OCI-LY1 (cell line): ENCODE data around the gene OR52K1.

ENCODE experiments used
- H2AFZ ChIP-seq: fragments of 200-600 bp; sonication (generic), shearing (Covaris generic); 2 replicates; pipeline ENCODE4 v1.6.0; 2014; ENCODE audit warnings: antibody characterized with exemption, mild to moderate bottlenecking, low read length
- H3F3A ChIP-seq: fragments of 200-600 bp; sonication (generic), shearing (Covaris generic); 2 replicates; pipeline ENCODE4 v1.6.0; 2014; ENCODE audit warnings: mild to moderate bottlenecking, antibody characterized with exemption, low read length, moderate library complexity; ENCODE audit not compliant: insufficient read depth
- H3K27ac ChIP-seq: fragments of 200-600 bp; sonication (generic); 2 replicates; pipeline ENCODE4 v1.5.1; 2014; ENCODE audit warnings: low read length, mixed run types, mild to moderate bottlenecking, low read depth; ENCODE audit not compliant: poor library complexity, severe bottlenecking
- H3K27me3 ChIP-seq: fragments of 200-600 bp; sonication (generic); 2 replicates; pipeline ENCODE4 v1.6.0; 2014; ENCODE audit warnings: antibody characterized with exemption, mild to moderate bottlenecking, low read length, moderate library complexity; ENCODE audit not compliant: insufficient read depth
- H3K36me3 ChIP-seq: fragments of 200-600 bp; sonication (generic); 2 replicates; pipeline ENCODE4 v1.6.1; 2014; ENCODE audit warnings: mild to moderate bottlenecking, antibody characterized with exemption, low read length, moderate library complexity, mixed read lengths; ENCODE audit not compliant: insufficient read depth
- H3K4me1 ChIP-seq: fragments of 200-600 bp; sonication (generic); 2 replicates; pipeline ENCODE4 v1.5.1; 2014; ENCODE audit warnings: mild to moderate bottlenecking, low read length, moderate library complexity; ENCODE audit not compliant: insufficient read depth, severe bottlenecking
- H3K4me2 ChIP-seq: fragments of 200-600 bp; sonication (generic), shearing (Covaris generic); 2 replicates; pipeline ENCODE4 v1.6.1; 2014; ENCODE audit warnings: low read length
- H3K4me3 ChIP-seq: fragments of 200-600 bp; sonication (generic); 2 replicates; pipeline ENCODE4 v1.5.1; 2014; ENCODE audit warnings: low read length, low read depth, mild to moderate bottlenecking, mixed read lengths; ENCODE audit not compliant: poor library complexity, severe bottlenecking
- H3K79me2 ChIP-seq: fragments of 200-600 bp; shearing (Covaris generic); 2 replicates; pipeline ENCODE4 v1.6.1; 2016; ENCODE audit warnings: mixed run types, low read length, mixed read lengths; ENCODE audit not compliant: insufficient read depth
- H3K9ac ChIP-seq: fragments of 200-600 bp; sonication (generic), shearing (Covaris generic); 2 replicates; pipeline ENCODE4 v1.6.1; 2014; ENCODE audit warnings: mild to moderate bottlenecking, low read length, mixed read lengths
- H3K9me2 ChIP-seq: fragments of 200-600 bp; sonication (generic), shearing (Covaris generic); 2 replicates; pipeline ENCODE4 v1.6.1; 2014; ENCODE audit warnings: low read depth, mild to moderate bottlenecking, low read length, mixed read lengths
- H3K9me3 ChIP-seq: fragments of 200-600 bp; shearing (Covaris generic); 2 replicates; pipeline ENCODE4 v1.6.1; 2014; ENCODE audit warnings: low read length, mixed read lengths
- H4K20me1 ChIP-seq: fragments of 200-600 bp; sonication (generic), shearing (Covaris generic); 2 replicates; pipeline ENCODE4 v1.6.0; 2016; ENCODE audit warnings: mild to moderate bottlenecking, low read length; ENCODE audit not compliant: insufficient read depth
- EZH2 ChIP-seq: fragments of 200-600 bp; sonication (generic), shearing (Covaris generic); IDR thresholded peaks from 2 replicates; pipeline ENCODE4 v1.8.0; 2017; ENCODE audit warnings: borderline replicate concordance, mixed run types, mild to moderate bottlenecking, antibody characterized with exemption, low read length, moderate library complexity, mixed read lengths
- TF ChIP-seq, protein P1 (sequence below): fragments of 200-600 bp; sonication (generic), shearing (Covaris generic); IDR thresholded peaks from 2 replicates; pipeline ENCODE4 v1.5.1; 2017; ENCODE audit warnings: mild to moderate bottlenecking, antibody characterized with exemption, low read length, moderate library complexity, mixed read lengths

Gene OR52K1

DNA sequence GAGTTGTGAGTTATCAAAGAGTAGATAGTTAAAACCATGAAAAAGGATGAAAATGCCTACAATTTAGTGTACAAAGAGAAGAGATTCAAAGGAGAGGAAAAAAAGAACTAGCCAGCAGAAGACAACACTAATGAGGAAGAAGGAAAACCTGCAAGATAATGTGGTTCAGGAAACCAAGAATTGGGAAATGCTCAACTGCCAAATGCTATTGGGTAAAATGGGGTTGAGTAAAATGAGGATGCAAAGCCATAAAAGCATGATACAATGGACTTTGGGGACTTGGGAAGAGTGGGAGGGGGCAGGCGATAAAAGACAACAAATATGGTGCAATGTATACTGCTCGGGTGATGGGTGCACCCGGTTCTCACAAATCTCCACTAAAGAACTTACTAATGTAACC is 40.9 kb upstream of the OR52K1 start:
- H3F3A ChIP-seq = no peaks in the 10 kb centered on the region
- H3K36me3 ChIP-seq = no peaks in the 10 kb centered on the region
- no peaks in the 10 kb centered on the region for H4K20me1 ChIP-seq
- no peak overlapping the region for H3K4me3 ChIP-seq
- H3K79me2 ChIP-seq = no peaks in the 10 kb centered on the region
- H3K4me2 ChIP-seq = no peak overlapping the region
- H3K27me3 ChIP-seq = no peaks in the 10 kb centered on the region
- no peak for TF ChIP-seq EZH2
- TF ChIP-seq, protein P1, sequence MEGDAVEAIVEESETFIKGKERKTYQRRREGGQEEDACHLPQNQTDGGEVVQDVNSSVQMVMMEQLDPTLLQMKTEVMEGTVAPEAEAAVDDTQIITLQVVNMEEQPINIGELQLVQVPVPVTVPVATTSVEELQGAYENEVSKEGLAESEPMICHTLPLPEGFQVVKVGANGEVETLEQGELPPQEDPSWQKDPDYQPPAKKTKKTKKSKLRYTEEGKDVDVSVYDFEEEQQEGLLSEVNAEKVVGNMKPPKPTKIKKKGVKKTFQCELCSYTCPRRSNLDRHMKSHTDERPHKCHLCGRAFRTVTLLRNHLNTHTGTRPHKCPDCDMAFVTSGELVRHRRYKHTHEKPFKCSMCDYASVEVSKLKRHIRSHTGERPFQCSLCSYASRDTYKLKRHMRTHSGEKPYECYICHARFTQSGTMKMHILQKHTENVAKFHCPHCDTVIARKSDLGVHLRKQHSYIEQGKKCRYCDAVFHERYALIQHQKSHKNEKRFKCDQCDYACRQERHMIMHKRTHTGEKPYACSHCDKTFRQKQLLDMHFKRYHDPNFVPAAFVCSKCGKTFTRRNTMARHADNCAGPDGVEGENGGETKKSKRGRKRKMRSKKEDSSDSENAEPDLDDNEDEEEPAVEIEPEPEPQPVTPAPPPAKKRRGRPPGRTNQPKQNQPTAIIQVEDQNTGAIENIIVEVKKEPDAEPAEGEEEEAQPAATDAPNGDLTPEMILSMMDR = no peak
- H3K9ac ChIP-seq = no peak overlapping the region
- no peak overlapping the region for H3K27ac ChIP-seq
- no peaks in the 10 kb centered on the region for H3K9me3 ChIP-seq
- H3K9me2 ChIP-seq = no peaks in the 10 kb centered on the region
- no peak overlapping the region for H2AFZ ChIP-seq
- H3K4me1 ChIP-seq = no peaks in the 10 kb centered on the region

DNA sequence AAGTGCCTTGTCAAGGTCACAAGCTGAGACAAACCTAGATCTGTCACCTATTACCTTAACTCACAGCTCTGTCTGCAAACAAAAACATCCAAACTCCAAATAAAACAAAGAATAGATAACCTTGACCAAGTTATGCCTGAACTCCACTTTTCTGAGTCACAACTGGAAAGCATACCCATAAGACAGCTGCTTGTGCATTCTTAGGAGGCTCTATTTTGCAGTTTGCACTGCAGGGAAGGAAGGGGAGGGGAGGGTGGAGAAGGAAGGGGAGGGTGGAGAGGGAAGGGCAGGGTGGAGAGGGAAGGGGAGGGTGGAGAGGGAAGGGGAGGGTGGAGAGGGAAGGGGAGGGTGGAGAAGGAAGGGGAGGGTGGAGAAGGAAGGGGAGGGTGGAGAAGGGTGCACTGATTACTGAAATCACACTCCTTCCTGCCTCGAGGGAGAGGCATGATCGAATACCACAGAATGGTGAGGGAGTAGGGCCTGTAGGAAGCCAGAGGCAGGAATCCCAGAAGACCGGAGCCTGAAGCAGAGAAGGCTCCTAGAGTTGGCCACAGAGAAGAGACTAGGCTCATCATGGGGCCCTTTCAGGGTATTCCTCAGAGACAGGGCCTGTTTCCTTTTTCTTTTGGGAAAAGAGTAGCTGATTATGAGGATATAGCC is 39.1 kb upstream of the OR52K1 start:
- Histone ChIP-seq H3K4me2 (no peak overlapping the region), H3K4me3 (no peak overlapping the region), H3F3A (no peaks in the 10 kb centered on the region), H3K79me2 (no peaks in the 10 kb centered on the region), H3K4me1 (no peaks in the 10 kb centered on the region), H3K27ac (no peak overlapping the region), H3K36me3 (no peaks in the 10 kb centered on the region), H3K9ac (no peak overlapping the region), H3K27me3 (no peaks in the 10 kb centered on the region), H4K20me1 (no peaks in the 10 kb centered on the region), H3K9me3 (no peaks in the 10 kb centered on the region), H2AFZ (no peak overlapping the region), H3K9me2 (no peaks in the 10 kb centered on the region)
- TF ChIP-seq, protein P1 = no peak
- TF ChIP-seq EZH2 = no peak

DNA sequence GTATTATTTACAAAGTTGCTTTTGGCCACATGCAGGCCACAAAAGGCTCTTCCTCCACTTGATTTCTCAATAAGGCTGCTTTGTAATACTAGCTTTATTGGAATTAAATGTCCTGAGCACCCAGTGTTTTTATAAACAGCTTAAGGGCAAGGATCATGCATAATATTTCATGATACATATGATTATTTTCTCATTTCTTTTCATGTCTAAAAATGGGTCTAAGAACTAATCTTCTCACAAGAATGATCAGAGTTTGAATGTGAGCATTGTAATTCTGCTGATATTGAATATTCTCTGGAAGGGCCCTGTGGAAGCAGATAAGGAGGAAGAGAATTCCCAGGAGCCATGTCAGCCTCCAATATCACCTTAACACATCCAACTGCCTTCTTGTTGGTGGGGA is 33.5 kb upstream of the OR52K1 start, which contains the start of gene OR52K2:
Gene OR52K2, plus strand, starts transcription at position 301 of the 400 bp plus-strand sequence. Its CDS starts 45 bp downstream, at position 346.
- H3K79me2 ChIP-seq = no peaks in the 10 kb centered on the region
- no peaks in the 10 kb centered on the region for H3K27me3 ChIP-seq

More for the DNA sequence above, 33.5 kb upstream of the OR52K1 start, which contains the start of gene OR52K2:
- H3K9me2 ChIP-seq = no peaks in the 10 kb centered on the region
- no peak within 1 kb of the TSS for H3K4me2 ChIP-seq
- TF ChIP-seq EZH2 = no peak
- TF ChIP-seq, protein P1 = no peak
- no peaks in the 10 kb centered on the region for H3K4me1 ChIP-seq
- no peaks in the 10 kb centered on the region for H3K36me3 ChIP-seq
- H4K20me1 ChIP-seq = no peaks in the 10 kb centered on the region
- no peak within 1 kb of the TSS for H3K4me3 ChIP-seq
- H3K27ac ChIP-seq = no peak within 1 kb of the TSS
- no peak within 1 kb of the TSS for H2AFZ ChIP-seq
- H3K9ac ChIP-seq = no peak within 1 kb of the TSS
- no peaks in the 10 kb centered on the region for H3F3A ChIP-seq
- H3K9me3 ChIP-seq = no peaks in the 10 kb centered on the region
